H9 (cell line): ENCODE data around the gene ZNRF1. TPM values are rescaled to one million over a fixed set of nuclear protein-coding genes. Genes with fewer than 3 reads are reported as not detected.

Experiments used
- DNase-seq: peaks from one replicate; pipeline ENCODE4 v3.0.0-alpha.2; 2017
- H2AFZ ChIP-seq: one replicate; pipeline ENCODE4 v1.6.1; 2013; ENCODE audit warnings: mild to moderate bottlenecking, low read length, control low read depth, moderate library complexity
- H2AK5ac ChIP-seq: 2 replicates; pipeline ENCODE4 v1.6.1; 2013; ENCODE audit warnings: low read length, control low read depth, mixed read lengths; ENCODE audit not compliant: insufficient read length
- H2BK120ac ChIP-seq: one replicate; pipeline ENCODE4 v1.6.1; 2013; ENCODE audit warnings: low read depth, mild to moderate bottlenecking, low read length, control low read depth, inconsistent platforms; ENCODE audit not compliant: poor library complexity, severe bottlenecking
- H2BK12ac ChIP-seq: 2 replicates; pipeline ENCODE4 v1.6.1; 2013; ENCODE audit warnings: low read length, control low read depth, mixed read lengths, low read depth; ENCODE audit not compliant: insufficient read length
- H2BK15ac ChIP-seq: 2 replicates; pipeline ENCODE4 v1.6.1; 2013; ENCODE audit warnings: low read depth, low read length, control low read depth
- H2BK20ac ChIP-seq: one replicate; pipeline ENCODE4 v1.6.1; 2013; ENCODE audit warnings: low read depth, mild to moderate bottlenecking, low read length, control low read depth, inconsistent platforms; ENCODE audit not compliant: poor library complexity, severe bottlenecking
- H2BK5ac ChIP-seq: 2 replicates; pipeline ENCODE4 v1.6.1; 2013; ENCODE audit warnings: low read length, control low read depth, mixed read lengths; ENCODE audit not compliant: insufficient read length
- H3K14ac ChIP-seq: 2 replicates; pipeline ENCODE4 v1.6.1; 2013; ENCODE audit warnings: low read length, control low read depth; ENCODE audit not compliant: insufficient read depth
- H3K18ac ChIP-seq: 2 replicates; pipeline ENCODE4 v1.6.1; 2013; ENCODE audit warnings: low read depth, mild to moderate bottlenecking, mixed read lengths, low read length, control low read depth; ENCODE audit not compliant: insufficient read length
- H3K23ac ChIP-seq: 2 replicates; pipeline ENCODE4 v1.6.1; 2013; ENCODE audit warnings: low read length, control low read depth, mixed read lengths, low read depth; ENCODE audit not compliant: insufficient read length
- H3K23me2 ChIP-seq: 2 replicates; pipeline ENCODE4 v1.6.1; 2013; ENCODE audit warnings: low read depth, mild to moderate bottlenecking, mixed read lengths, low read length, control low read depth; ENCODE audit not compliant: insufficient read length, poor library complexity, severe bottlenecking
- H3K27ac ChIP-seq: 2 replicates; pipeline ENCODE4 v1.5.1; 2013; ENCODE audit warnings: low read length, control low read depth, mixed read lengths, low read depth; ENCODE audit not compliant: insufficient read length
- H3K27me3 ChIP-seq: 2 replicates; pipeline ENCODE4 v1.6.1; 2013; ENCODE audit warnings: low read length, control low read depth, inconsistent platforms; ENCODE audit not compliant: insufficient read depth
- H3K4ac ChIP-seq: 2 replicates; pipeline ENCODE4 v1.6.1; 2013; ENCODE audit warnings: low read depth, mild to moderate bottlenecking, control low read depth, inconsistent platforms, low read length, moderate library complexity
- H3K4me1 ChIP-seq: 2 replicates; pipeline ENCODE4 v1.6.1; 2013; ENCODE audit warnings: low read length, control low read depth, inconsistent platforms; ENCODE audit not compliant: insufficient read depth
- H3K4me2 ChIP-seq: 2 replicates; pipeline ENCODE4 v1.6.1; 2013; ENCODE audit warnings: low read length, control low read depth, mixed read lengths; ENCODE audit not compliant: insufficient read length, insufficient read depth
- H3K56ac ChIP-seq: 2 replicates; pipeline ENCODE4 v1.6.1; 2013; ENCODE audit warnings: low read depth, mild to moderate bottlenecking, mixed read lengths, low read length, control low read depth; ENCODE audit not compliant: insufficient read length
- H3K79me1 ChIP-seq: 2 replicates; pipeline ENCODE4 v1.6.1; 2013; ENCODE audit warnings: low read depth, mild to moderate bottlenecking, moderate library complexity, low read length, control low read depth, inconsistent platforms; ENCODE audit not compliant: insufficient read depth, poor library complexity, severe bottlenecking
- H3K79me2 ChIP-seq: 2 replicates; pipeline ENCODE4 v1.6.1; 2013; ENCODE audit warnings: low read length, control low read depth, inconsistent platforms; ENCODE audit not compliant: insufficient read depth
- H3K9ac ChIP-seq: 2 replicates; pipeline ENCODE4 v1.6.1; 2013; ENCODE audit warnings: low read length, control low read depth, mixed read lengths; ENCODE audit not compliant: insufficient read length; ENCODE audit errors: extremely low read depth
- H3K9me3 ChIP-seq: one replicate; pipeline ENCODE4 v1.6.1; 2013; ENCODE audit warnings: low read depth, low read length, inconsistent platforms; ENCODE audit not compliant: control insufficient read depth
- H3T11ph ChIP-seq: one replicate; pipeline ENCODE4 v1.6.1; 2013; ENCODE audit warnings: mild to moderate bottlenecking, low read length, control low read depth, inconsistent platforms
- H4K20me1 ChIP-seq: one replicate; pipeline ENCODE4 v1.6.1; 2013; ENCODE audit not compliant: control insufficient read depth, insufficient read length, insufficient read depth
- H4K5ac ChIP-seq: 2 replicates; pipeline ENCODE4 v1.6.1; 2013; ENCODE audit warnings: low read depth, mild to moderate bottlenecking, mixed read lengths, low read length, control low read depth; ENCODE audit not compliant: insufficient read length
- H4K8ac ChIP-seq: replicated peaks from 2 replicates; pipeline ENCODE4 v1.6.1; 2013; ENCODE audit warnings: low read length, control low read depth, mixed read lengths, low read depth; ENCODE audit not compliant: insufficient read length
- H4K91ac ChIP-seq: 2 replicates; pipeline ENCODE4 v1.6.1; 2013; ENCODE audit warnings: low read depth, mild to moderate bottlenecking, moderate library complexity, mixed read lengths, low read length, control low read depth; ENCODE audit not compliant: insufficient read length
- H3K27ac Mint-ChIP-seq, 3 experiments: 2 replicates in 2 of 3; 3 replicates in 1 of 3; pipeline ENCODE4 v1.8.0; 2020 to 2021; ENCODE audit warnings: mixed read lengths in 3 of 3, mild to moderate bottlenecking in 1 of 3, moderate library complexity in 1 of 3
- H3K27me3 Mint-ChIP-seq: 2 replicates; pipeline ENCODE4 v1.8.0; 2021; ENCODE audit warnings: low read depth, mild to moderate bottlenecking, moderate library complexity, mixed read lengths
- H3K36me3 Mint-ChIP-seq, 3 experiments: 2 replicates in 2 of 3; 3 replicates in 1 of 3; pipeline ENCODE4 v1.8.0; 2020 to 2021; ENCODE audit warnings: low read depth in 3 of 3, mixed read lengths in 3 of 3; ENCODE audit not compliant: insufficient read depth in 1 of 3
- H3K4me1 Mint-ChIP-seq, 2 experiments: 2 replicates each; pipeline ENCODE4 v1.8.0; 2020; ENCODE audit warnings: mixed read lengths in 2 of 2
- H3K4me3 Mint-ChIP-seq, 2 experiments: 2 replicates in 1 of 2; 3 replicates in 1 of 2; pipeline ENCODE4 v1.8.0; 2020 to 2021; ENCODE audit warnings: mild to moderate bottlenecking in 2 of 2, mixed read lengths in 2 of 2, moderate library complexity in 1 of 2
- H3K9me3 Mint-ChIP-seq, 2 experiments: 2 replicates in 1 of 2; 3 replicates in 1 of 2; pipeline ENCODE4 v1.8.0; 2020; ENCODE audit warnings: mild to moderate bottlenecking in 2 of 2, mixed read lengths in 2 of 2, moderate library complexity in 1 of 2
- CTCF ChIP-seq: fragments of 200-600 bp; sonication (generic); conservative IDR thresholded peaks from 3 replicates; pipeline ENCODE4 v1.8.0; 2021; ENCODE audit warnings: antibody characterized with exemption, mild to moderate bottlenecking
- WGBS: extraction: QIAGEN DNeasy Blood & Tissue Kit; methylation state at CpG from one replicate; pipeline ENCODE4 v1.1.7; 2013; ENCODE audit warnings: missing lambda C conversion rate, low lambda C conversion rate, mixed read lengths; ENCODE audit not compliant: insufficient read length; ENCODE audit errors: extremely low coverage; 5-methylcytosine and 5-hydroxymethylcytosine counted together
- total RNA-seq: library from RNA; stranded (reverse); gene quantifications from 2 replicates; pipeline ENCODE4 v1.2.1, GENCODE V29; 2021

The ZNRF1 gene
- total RNA-seq, 1 experiment from 2014 or later = 49.6 TPM

DNA sequence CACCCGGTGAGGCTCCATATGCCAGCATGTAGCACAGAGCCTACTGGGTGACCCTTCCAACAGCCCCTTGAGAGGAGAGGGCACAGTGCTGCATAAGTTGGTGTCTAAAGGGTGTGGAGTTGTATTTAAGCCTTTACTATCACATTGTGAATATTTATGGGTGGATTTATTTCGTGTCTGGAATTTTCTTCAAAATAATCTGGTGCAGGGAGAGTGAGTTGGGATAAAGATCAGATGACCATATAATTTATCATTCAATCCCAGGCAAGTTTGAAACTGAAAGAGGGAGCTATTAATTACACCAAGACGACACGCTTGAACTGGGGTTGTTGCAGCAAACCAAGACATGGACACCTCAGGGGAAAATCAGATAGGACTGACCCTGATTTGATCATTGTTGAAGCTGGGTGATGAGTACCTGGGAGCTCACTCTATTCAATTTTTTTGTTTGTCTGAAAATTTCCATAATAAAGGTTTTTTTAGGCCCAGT, 75.5 kb downstream of the ZNRF1 start:
- WGBS = no CpG with 5 or more reads among the region's 4 CpGs
- Mint-ChIP-seq H3K36me3 (peaks cover 6 to 13% (median 10%) of the 10 kb centered on the region in 3 experiments), H3K9me3 (peaks cover 2 to 3% of the 10 kb centered on the region in 2 experiments; a peak in 1 of 5 replicates), H3K4me3 (no peak overlapping the region), H3K4me1 (peaks cover 42 to 51% of the 10 kb centered on the region in 2 experiments), H3K27ac (peak overlapping the region in 1 of 3 experiments; percentile 5; a peak in 3 of 7 replicates), H3K27me3 (no peaks in the 10 kb centered on the region)
- H3K18ac ChIP-seq = no peak overlapping the region
- H2BK12ac ChIP-seq = no peak overlapping the region
- H3K14ac ChIP-seq = peak overlapping the region; percentile 77
- H3K9me3 ChIP-seq = no peaks in the 10 kb centered on the region
- no peak overlapping the region for H2BK20ac ChIP-seq
- H3K4ac ChIP-seq = no peak overlapping the region
- no peak overlapping the region for H2AFZ ChIP-seq
- no peak overlapping the region for H3K56ac ChIP-seq
- no peaks in the 10 kb centered on the region for H3K79me1 ChIP-seq
- H4K20me1 ChIP-seq = no peaks in the 10 kb centered on the region
- no peak overlapping the region for H4K91ac ChIP-seq
- peaks cover 3% of the 10 kb centered on the region; the same call in 1 of the 2 replicates for H3K4me1 ChIP-seq
- H2BK120ac ChIP-seq = no peak overlapping the region
- H3K9ac ChIP-seq = no peak overlapping the region
- no peaks in the 10 kb centered on the region for H3K23me2 ChIP-seq
- H2BK15ac ChIP-seq = no peak overlapping the region
- no peak overlapping the region for H2AK5ac ChIP-seq
- no peak overlapping the region for H3K4me2 ChIP-seq
- no peak overlapping the region for H2BK5ac ChIP-seq
- DNase-seq = no peak
- H4K8ac ChIP-seq = no peak overlapping the region
- no peak for TF ChIP-seq CTCF
- H3T11ph ChIP-seq = no peak overlapping the region
- H3K79me2 ChIP-seq = peaks cover 13% of the 10 kb centered on the region; the same call in 1 of the 2 replicates
- no peak overlapping the region for H3K27ac ChIP-seq
- no peak overlapping the region for H3K23ac ChIP-seq
- H4K5ac ChIP-seq = no peak overlapping the region
- H3K27me3 ChIP-seq = no peaks in the 10 kb centered on the region
